ENCODE measurements around the gene ERCC6L2. TPM values are rescaled to one million over a fixed set of nuclear protein-coding genes. Genes with fewer than 3 reads are reported as not detected.

Gene ERCC6L2
- total and polyA plus RNA-seq, 5 donors from 2014 or later, result 22.2 to 48.0 (median 38.8) TPM

GRCh38 chr9:95940265-95940664 is 64.8 kb downstream of the ERCC6L2 start:
- H3K4me1 Mint-ChIP-seq, result peaks cover 0 to 28% (median 3%) of the 10 kb centered on the region in 4 donors
- no peak overlapping the region for H3K4me3 Mint-ChIP-seq
- no peak overlapping the region for H3K4me3 ChIP-seq (ENCODE audit: low read depth, low read length)
- DNase-seq, result no peak
- H3K27me3 Mint-ChIP-seq, result no peaks in the 10 kb centered on the region
- H3K36me3 Mint-ChIP-seq, result peaks cover 88% of the 10 kb centered on the region
- no peak overlapping the region for H3K27ac ChIP-seq (ENCODE audit: insufficient read depth, low read length, poor library complexity, severe bottlenecking)
- H3K27me3 ChIP-seq (ENCODE audit: control insufficient read depth, insufficient read depth, low read length), result no peaks in the 10 kb centered on the region
- peaks cover 0 to 3% of the 10 kb centered on the region in 2 experiments for H3K9me3 ChIP-seq (ENCODE audit: control insufficient read depth in 2 of 2, low read length in 2 of 2)
- H3K36me3 ChIP-seq (ENCODE audit: control insufficient read depth, insufficient read depth, low read length), result peaks cover 45% of the 10 kb centered on the region
- peaks cover 0 to 17% (median 2%) of the 10 kb centered on the region in 7 donors for H3K9me3 Mint-ChIP-seq
- H3K4me1 ChIP-seq (ENCODE audit: control insufficient read depth, insufficient read depth, low read length, poor library complexity, severe bottlenecking), result no peaks in the 10 kb centered on the region
- ATAC-seq (ENCODE audit: low read depth in 2 of 2), result no peak
- H3K27ac Mint-ChIP-seq, result no peak overlapping the region

DNA sequence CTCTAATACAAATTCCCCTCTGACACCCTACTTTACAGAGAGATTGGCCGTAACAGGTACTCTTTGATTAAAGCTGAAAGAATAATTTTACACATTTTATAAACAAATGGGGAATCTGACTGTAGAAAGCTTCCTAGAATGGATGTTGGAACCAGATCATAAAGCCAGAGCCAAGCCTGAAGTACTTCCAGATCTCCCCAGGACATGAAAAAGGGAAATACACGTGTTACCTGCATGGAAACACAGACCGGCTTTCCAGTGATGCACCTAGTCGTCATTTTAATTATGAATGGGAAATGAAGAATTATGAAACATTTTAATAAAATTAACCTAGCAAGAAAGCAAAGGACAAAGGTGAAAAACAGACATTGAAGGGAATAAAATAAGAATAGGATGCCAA is 66.5 kb downstream of the ERCC6L2 start:
- Histone ChIP-seq H3K9me3 (ENCODE audit: control insufficient read depth in 2 of 2, low read length in 2 of 2) (peaks cover 0 to 6% of the 10 kb centered on the region in 2 experiments), H3K4me3 (ENCODE audit: low read depth, low read length) (no peak overlapping the region), H3K27me3 (ENCODE audit: control insufficient read depth, insufficient read depth, low read length) (no peaks in the 10 kb centered on the region), H3K27ac (ENCODE audit: insufficient read depth, low read length, poor library complexity, severe bottlenecking) (no peak overlapping the region), H3K36me3 (ENCODE audit: control insufficient read depth, insufficient read depth, low read length) (peaks cover 47% of the 10 kb centered on the region), H3K4me1 (ENCODE audit: control insufficient read depth, insufficient read depth, low read length, poor library complexity, severe bottlenecking) (no peaks in the 10 kb centered on the region)
- Mint-ChIP-seq H3K36me3 (peaks cover 87% of the 10 kb centered on the region), H3K27ac (no peak overlapping the region), H3K27me3 (no peaks in the 10 kb centered on the region), H3K4me3 (no peak overlapping the region), H3K9me3 (peaks cover 0 to 17% (median 4%) of the 10 kb centered on the region in 7 donors), H3K4me1 (peaks cover 0 to 12% (median 0%) of the 10 kb centered on the region in 4 donors)
- ATAC-seq (ENCODE audit: low read depth in 2 of 2) (no peak), DNase-seq (no peak)

GRCh38 chr9:95947118-95947517 is 71.6 kb downstream of the ERCC6L2 start:
- H3K36me3 ChIP-seq (ENCODE audit: control insufficient read depth, insufficient read depth, low read length), result peaks cover 19% of the 10 kb centered on the region
- H3K9me3 ChIP-seq (ENCODE audit: control insufficient read depth in 2 of 2, low read length in 2 of 2), result peaks cover 0 to 5% of the 10 kb centered on the region in 2 experiments
- H3K36me3 Mint-ChIP-seq, result peaks cover 73% of the 10 kb centered on the region
- ATAC-seq (ENCODE audit: low read depth in 2 of 2) (no peak), DNase-seq (no peak)
- no peak overlapping the region for H3K27ac ChIP-seq (ENCODE audit: insufficient read depth, low read length, poor library complexity, severe bottlenecking)
- H3K4me3 Mint-ChIP-seq, result no peak overlapping the region
- no peaks in the 10 kb centered on the region for H3K27me3 Mint-ChIP-seq
- no peak overlapping the region for H3K4me3 ChIP-seq (ENCODE audit: low read depth, low read length)
- H3K27ac Mint-ChIP-seq, result no peak overlapping the region
- H3K27me3 ChIP-seq (ENCODE audit: control insufficient read depth, insufficient read depth, low read length), result no peaks in the 10 kb centered on the region
- H3K9me3 Mint-ChIP-seq, result peaks cover 0 to 9% (median 4%) of the 10 kb centered on the region in 7 donors
- no peaks in the 10 kb centered on the region for H3K4me1 ChIP-seq (ENCODE audit: control insufficient read depth, insufficient read depth, low read length, poor library complexity, severe bottlenecking)
- peaks cover 3 to 28% (median 5%) of the 10 kb centered on the region in 4 donors for H3K4me1 Mint-ChIP-seq

GRCh38 chr9:95952471-95952870 is 77.0 kb downstream of the ERCC6L2 start:
- H3K4me3 Mint-ChIP-seq, result no peak overlapping the region
- Histone ChIP-seq H3K9me3 (ENCODE audit: control insufficient read depth in 2 of 2, low read length in 2 of 2) (peaks cover 4 to 7% of the 10 kb centered on the region in 2 experiments), H3K4me3 (ENCODE audit: low read depth, low read length) (no peak overlapping the region), H3K4me1 (ENCODE audit: control insufficient read depth, insufficient read depth, low read length, poor library complexity, severe bottlenecking) (no peaks in the 10 kb centered on the region), H3K27ac (ENCODE audit: insufficient read depth, low read length, poor library complexity, severe bottlenecking) (no peak overlapping the region), H3K36me3 (ENCODE audit: control insufficient read depth, insufficient read depth, low read length) (peaks cover 23% of the 10 kb centered on the region), H3K27me3 (ENCODE audit: control insufficient read depth, insufficient read depth, low read length) (no peaks in the 10 kb centered on the region)
- peaks cover 3 to 22% (median 5%) of the 10 kb centered on the region in 4 donors for H3K4me1 Mint-ChIP-seq
- H3K27ac Mint-ChIP-seq, result no peak overlapping the region
- peaks cover 0 to 15% (median 5%) of the 10 kb centered on the region in 7 donors for H3K9me3 Mint-ChIP-seq
- no peaks in the 10 kb centered on the region for H3K27me3 Mint-ChIP-seq
- peaks cover 63% of the 10 kb centered on the region for H3K36me3 Mint-ChIP-seq
- ATAC-seq (ENCODE audit: low read depth in 2 of 2) (no peak), DNase-seq (no peak)

DNA sequence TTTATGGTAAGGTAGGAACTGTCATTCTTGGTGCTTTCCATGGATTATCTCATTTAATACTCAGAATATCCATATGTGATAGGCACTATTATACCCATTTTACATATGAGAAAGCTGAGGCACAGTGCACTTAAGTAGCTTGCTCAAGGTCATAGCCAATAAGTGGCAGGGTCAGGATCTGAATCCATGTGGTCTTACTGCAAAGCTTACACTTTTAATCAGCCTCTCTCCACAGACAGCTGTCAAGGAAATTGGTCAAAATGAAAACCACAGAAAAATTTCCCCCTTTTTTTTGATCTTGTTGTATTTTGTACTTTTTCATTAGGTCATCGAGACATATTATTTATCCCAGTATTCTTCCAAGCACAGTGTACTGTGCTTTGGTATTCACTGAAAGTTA is 78.5 kb downstream of the ERCC6L2 start:
- H3K27ac Mint-ChIP-seq, result no peak overlapping the region
- Histone ChIP-seq H3K27me3 (ENCODE audit: control insufficient read depth, insufficient read depth, low read length) (no peaks in the 10 kb centered on the region), H3K4me1 (ENCODE audit: control insufficient read depth, insufficient read depth, low read length, poor library complexity, severe bottlenecking) (no peaks in the 10 kb centered on the region), H3K9me3 (ENCODE audit: control insufficient read depth in 2 of 2, low read length in 2 of 2) (peaks cover 3 to 7% of the 10 kb centered on the region in 2 experiments), H3K4me3 (ENCODE audit: low read depth, low read length) (no peak overlapping the region), H3K27ac (ENCODE audit: insufficient read depth, low read length, poor library complexity, severe bottlenecking) (no peak overlapping the region), H3K36me3 (ENCODE audit: control insufficient read depth, insufficient read depth, low read length) (peaks cover 22% of the 10 kb centered on the region)
- H3K36me3 Mint-ChIP-seq, result peaks cover 55% of the 10 kb centered on the region
- no peaks in the 10 kb centered on the region for H3K27me3 Mint-ChIP-seq
- DNase-seq (peak in 1 of 3 donors; percentile 8), ATAC-seq (ENCODE audit: low read depth in 2 of 2) (no peak)
- peaks cover 0 to 12% (median 6%) of the 10 kb centered on the region in 7 donors for H3K9me3 Mint-ChIP-seq
- H3K4me3 Mint-ChIP-seq, result no peak overlapping the region
- peaks cover 3 to 18% (median 5%) of the 10 kb centered on the region in 4 donors for H3K4me1 Mint-ChIP-seq

GRCh38 chr9:95954940-95955339 is 79.4 kb downstream of the ERCC6L2 start:
- Histone ChIP-seq H3K36me3 (ENCODE audit: control insufficient read depth, insufficient read depth, low read length) (peaks cover 22% of the 10 kb centered on the region), H3K27ac (ENCODE audit: insufficient read depth, low read length, poor library complexity, severe bottlenecking) (no peak overlapping the region), H3K4me3 (ENCODE audit: low read depth, low read length) (no peak overlapping the region), H3K9me3 (ENCODE audit: control insufficient read depth in 2 of 2, low read length in 2 of 2) (peaks cover 3 to 7% of the 10 kb centered on the region in 2 experiments), H3K4me1 (ENCODE audit: control insufficient read depth, insufficient read depth, low read length, poor library complexity, severe bottlenecking) (no peaks in the 10 kb centered on the region), H3K27me3 (ENCODE audit: control insufficient read depth, insufficient read depth, low read length) (no peaks in the 10 kb centered on the region)
- Mint-ChIP-seq H3K27me3 (no peaks in the 10 kb centered on the region), H3K9me3 (peaks cover 0 to 12% (median 6%) of the 10 kb centered on the region in 7 donors), H3K36me3 (peaks cover 50% of the 10 kb centered on the region), H3K27ac (no peak overlapping the region), H3K4me1 (peaks cover 3 to 13% (median 5%) of the 10 kb centered on the region in 4 donors), H3K4me3 (no peak overlapping the region)
- DNase-seq (no peak), ATAC-seq (ENCODE audit: low read depth in 2 of 2) (no peak)

GRCh38 chr9:95962936-95963335 is 87.4 kb downstream of the ERCC6L2 start:
- H3K4me3 ChIP-seq (ENCODE audit: low read depth, low read length), result no peak overlapping the region
- Mint-ChIP-seq H3K27me3 (no peaks in the 10 kb centered on the region), H3K27ac (no peak overlapping the region), H3K9me3 (peaks cover 0 to 3% (median 0%) of the 10 kb centered on the region in 7 donors), H3K4me3 (no peak overlapping the region), H3K4me1 (peaks cover 0 to 5% (median 4%) of the 10 kb centered on the region in 4 donors), H3K36me3 (peaks cover 20% of the 10 kb centered on the region)
- H3K27me3 ChIP-seq (ENCODE audit: control insufficient read depth, insufficient read depth, low read length), result no peaks in the 10 kb centered on the region
- no peak for ATAC-seq (ENCODE audit: low read depth in 2 of 2)
- H3K9me3 ChIP-seq (ENCODE audit: control insufficient read depth in 2 of 2, low read length in 2 of 2), result no peaks in the 10 kb centered on the region
- peaks cover 8% of the 10 kb centered on the region for H3K36me3 ChIP-seq (ENCODE audit: control insufficient read depth, insufficient read depth, low read length)
- no peaks in the 10 kb centered on the region for H3K4me1 ChIP-seq (ENCODE audit: control insufficient read depth, insufficient read depth, low read length, poor library complexity, severe bottlenecking)
- no peak overlapping the region for H3K27ac ChIP-seq (ENCODE audit: insufficient read depth, low read length, poor library complexity, severe bottlenecking)
- no peak for DNase-seq

GRCh38 chr9:95963659-95964058 is 88.2 kb downstream of the ERCC6L2 start:
- peaks cover 8% of the 10 kb centered on the region for H3K36me3 ChIP-seq (ENCODE audit: control insufficient read depth, insufficient read depth, low read length)
- H3K4me1 ChIP-seq (ENCODE audit: control insufficient read depth, insufficient read depth, low read length, poor library complexity, severe bottlenecking), result no peaks in the 10 kb centered on the region
- peaks cover 20% of the 10 kb centered on the region for H3K36me3 Mint-ChIP-seq
- H3K4me3 Mint-ChIP-seq, result no peak overlapping the region
- H3K27me3 ChIP-seq (ENCODE audit: control insufficient read depth, insufficient read depth, low read length), result no peaks in the 10 kb centered on the region
- H3K9me3 ChIP-seq (ENCODE audit: control insufficient read depth in 2 of 2, low read length in 2 of 2), result no peaks in the 10 kb centered on the region
- H3K9me3 Mint-ChIP-seq, result peaks cover 0 to 3% (median 0%) of the 10 kb centered on the region in 7 donors
- no peak overlapping the region for H3K4me3 ChIP-seq (ENCODE audit: low read depth, low read length)
- H3K27ac ChIP-seq (ENCODE audit: insufficient read depth, low read length, poor library complexity, severe bottlenecking), result no peak overlapping the region
- no peak overlapping the region for H3K27ac Mint-ChIP-seq
- H3K4me1 Mint-ChIP-seq, result peaks cover 0 to 5% (median 4%) of the 10 kb centered on the region in 4 donors
- DNase-seq (no peak), ATAC-seq (ENCODE audit: low read depth in 2 of 2) (no peak)
- H3K27me3 Mint-ChIP-seq, result no peaks in the 10 kb centered on the region
